GM23338 (cell line): Measurements from ENCODE around the gene DYSF. TPM values are rescaled to one million over a fixed set of nuclear protein-coding genes. Genes with fewer than 3 reads are reported as not detected.

Experiments
- ATAC-seq: fragments of 200-7000 bp; cut with Tn5 transposase; 3 replicates; pipeline ENCODE4 v1.9.1; 2020
- DNase-seq: peaks from one replicate; pipeline ENCODE4 v3.0.0-alpha.2; 2015; ENCODE audit warnings: low spot score
- H2AFZ ChIP-seq: fragments of 200-600 bp; sonication (generic); 2 replicates; pipeline ENCODE4 v1.8.0; 2016; ENCODE audit warnings: antibody characterized with exemption, mild to moderate bottlenecking, moderate library complexity
- H3F3A ChIP-seq: fragments of 200-600 bp; sonication (generic); replicated peaks from 2 replicates; pipeline ENCODE4 v1.8.0; 2017; ENCODE audit warnings: antibody characterized with exemption, mixed run types, low read depth
- H3K27ac ChIP-seq: fragments of 200-600 bp; sonication (generic); 2 replicates; pipeline ENCODE4 v1.6.1; 2016; ENCODE audit warnings: low read depth
- H3K27me3 ChIP-seq: fragments of 200-600 bp; sonication (generic); 2 replicates; pipeline ENCODE4 v1.8.0; 2016; ENCODE audit warnings: mild to moderate bottlenecking, mixed run types, moderate library complexity; ENCODE audit not compliant: insufficient read depth
- H3K36me3 ChIP-seq: fragments of 200-600 bp; sonication (generic); 2 replicates; pipeline ENCODE4 v1.8.0; 2016; ENCODE audit warnings: mild to moderate bottlenecking; ENCODE audit not compliant: insufficient read depth
- H3K4me1 ChIP-seq: fragments of 200-600 bp; sonication (generic); 2 replicates; pipeline ENCODE4 v1.8.0; 2016; ENCODE audit warnings: mild to moderate bottlenecking, moderate library complexity; ENCODE audit not compliant: insufficient read depth
- H3K4me2 ChIP-seq: fragments of 200-600 bp; sonication (generic); 2 replicates; pipeline ENCODE4 v1.7.1; 2017; ENCODE audit warnings: mixed run types
- H3K4me3 ChIP-seq: fragments of 200-600 bp; sonication (generic); 2 replicates; pipeline ENCODE4 v1.6.1; 2016; ENCODE audit warnings: mixed run types
- H3K79me2 ChIP-seq: fragments of 200-600 bp; sonication (generic); replicated peaks from 2 replicates; pipeline ENCODE4 v1.8.0; 2017; ENCODE audit warnings: mild to moderate bottlenecking; ENCODE audit not compliant: insufficient read depth
- H3K9me2 ChIP-seq: fragments of 200-600 bp; sonication (generic); 2 replicates; pipeline ENCODE4 v1.8.0; 2017; ENCODE audit not compliant: insufficient read depth
- H4K20me1 ChIP-seq: fragments of 200-600 bp; sonication (generic); replicated peaks from 2 replicates; pipeline ENCODE4 v1.8.0; 2017; ENCODE audit warnings: mild to moderate bottlenecking; ENCODE audit not compliant: insufficient read depth
- H3K27ac Mint-ChIP-seq: 2 replicates; pipeline ENCODE4 v1.8.0; 2020; ENCODE audit warnings: inconsistent platforms, mild to moderate bottlenecking, moderate library complexity, mixed read lengths
- H3K27me3 Mint-ChIP-seq: 3 replicates; pipeline ENCODE4 v1.8.0; 2022; ENCODE audit warnings: low read depth, mild to moderate bottlenecking, moderate library complexity, mixed read lengths, inconsistent platforms; ENCODE audit not compliant: insufficient read depth, poor library complexity
- H3K36me3 Mint-ChIP-seq: 3 replicates; pipeline ENCODE4 v1.8.0; 2021; ENCODE audit warnings: low read depth, mild to moderate bottlenecking, inconsistent platforms, moderate library complexity, mixed read lengths
- H3K4me1 Mint-ChIP-seq: 3 replicates; pipeline ENCODE4 v1.8.0; 2020; ENCODE audit warnings: mild to moderate bottlenecking, inconsistent platforms, mixed read lengths
- H3K4me3 Mint-ChIP-seq: 3 replicates; pipeline ENCODE4 v1.8.0; 2021; ENCODE audit warnings: moderate library complexity, mild to moderate bottlenecking, inconsistent platforms, mixed read lengths
- H3K9me3 Mint-ChIP-seq: 3 replicates; pipeline ENCODE4 v1.8.0; 2020; ENCODE audit warnings: moderate library complexity, mild to moderate bottlenecking, inconsistent platforms, mixed read lengths
- CTCF ChIP-seq, 2 experiments: fragments of 200-600 bp in 1 of 2; sonication (generic) in 1 of 2; conservative IDR thresholded peaks; 2 replicates each; pipeline versions ENCODE4 v1.5.1 to v1.6.1; 2016 to 2017; ENCODE audit warnings: antibody characterized with exemption in 2 of 2, low read depth in 2 of 2, mild to moderate bottlenecking in 2 of 2, moderate library complexity in 1 of 2
- ETS1 ChIP-seq: IDR thresholded peaks from 2 replicates; pipeline ENCODE4 v1.6.1; 2016; ENCODE audit warnings: antibody characterized with exemption
- EZH2 ChIP-seq: fragments of 200-600 bp; sonication (generic); IDR thresholded peaks from one replicate; pipeline ENCODE4 v1.8.0; 2017; ENCODE audit warnings: antibody characterized with exemption, mild to moderate bottlenecking, low read depth; ENCODE audit not compliant: unreplicated experiment
- JUNB ChIP-seq: IDR thresholded peaks from one replicate; pipeline ENCODE4 v1.6.1; 2016; ENCODE audit warnings: antibody characterized with exemption; ENCODE audit not compliant: unreplicated experiment
- POLR2AphosphoS5 ChIP-seq: IDR thresholded peaks from 2 replicates; pipeline ENCODE4 v1.6.1; 2016; ENCODE audit warnings: antibody characterized with exemption, low read depth
- STAT1 ChIP-seq: IDR thresholded peaks from one replicate; pipeline ENCODE4 v1.6.1; 2016; ENCODE audit warnings: antibody characterized with exemption; ENCODE audit not compliant: unreplicated experiment
- ZNF114 ChIP-seq: fragments of 250-450 bp; sonication (Bioruptor Pico); IDR thresholded peaks from 2 replicates; pipeline ENCODE4 v1.5.0; 2020; ENCODE audit warnings: mild to moderate bottlenecking, moderate library complexity
- ZNF331 ChIP-seq: fragments of 250-450 bp; sonication (Bioruptor Pico); IDR thresholded peaks from 2 replicates; pipeline ENCODE4 v1.5.0; 2020; ENCODE audit warnings: low read depth, mild to moderate bottlenecking, moderate library complexity
- ZNF462 ChIP-seq: fragments of 250-450 bp; sonication (Bioruptor Pico); IDR thresholded peaks from 2 replicates; pipeline ENCODE4 v1.5.0; 2020; ENCODE audit warnings: mild to moderate bottlenecking, moderate library complexity
- polyA plus RNA-seq: library from polyadenylated mRNA; unstranded; fragments of >200 nt; fragmentation: Nextera tagmentation; extraction: Ambion mirVana; gene quantifications from 2 replicates; pipeline ENCODE4 v1.2.1, GENCODE V29; 2016
- total RNA-seq: library from RNA; depleted of rRNA; stranded (reverse); fragments of >200 nt; shearing (Covaris generic); gene quantifications from 2 replicates; pipeline ENCODE4 v1.2.3, GENCODE V29; 2014

The DYSF gene
- total and polyA plus RNA-seq, 2 experiments from 2014 or later = 7.3 to 21.3 TPM

- TF ChIP-seq ZNF331 (CRISPR knock-in tag) (no peak), POLR2AphosphoS5 (no peak), STAT1 (no peak), ZNF114 (CRISPR knock-in tag) (no peak), EZH2 (no peak)
- Histone ChIP-seq H3F3A (no peaks in the 10 kb centered on the region), H3K27ac (no peak overlapping the region), H3K4me1 (no peaks in the 10 kb centered on the region), H2AFZ (no peak overlapping the region), H3K9me2 (no peaks in the 10 kb centered on the region), H3K4me3 (no peak overlapping the region), H4K20me1 (no peaks in the 10 kb centered on the region), H3K4me2 (no peak overlapping the region), H3K79me2 (no peaks in the 10 kb centered on the region), H3K36me3 (no peaks in the 10 kb centered on the region), H3K27me3 (no peaks in the 10 kb centered on the region)
- DNase-seq (no peak), ATAC-seq (no peak)
- peaks cover 31% of the 10 kb centered on the region for H3K36me3 Mint-ChIP-seq
- peaks cover 7% of the 10 kb centered on the region for H3K27me3 Mint-ChIP-seq
- no peak overlapping the region for H3K4me3 Mint-ChIP-seq
- H3K27ac Mint-ChIP-seq = no peak overlapping the region
- no peaks in the 10 kb centered on the region for H3K4me1 Mint-ChIP-seq
- H3K9me3 Mint-ChIP-seq = peaks cover 24% of the 10 kb centered on the region
These were observed 206.6 kb downstream of the DYSF start for GRCh38 chr2:71659868-71660518.

- ATAC-seq = no peak
- DNase-seq = no peak
These were observed 208.4 kb downstream of the DYSF start for GRCh38 chr2:71661782-71662181.

More at GRCh38 chr2:71661782-71662181, 208.4 kb downstream of the DYSF start:
- no peaks in the 10 kb centered on the region for H3K27me3 ChIP-seq
- Mint-ChIP-seq H3K9me3 (peaks cover 17% of the 10 kb centered on the region), H3K4me3 (no peak overlapping the region), H3K4me1 (no peaks in the 10 kb centered on the region), H3K27me3 (peaks cover 8% of the 10 kb centered on the region), H3K36me3 (peaks cover 25% of the 10 kb centered on the region), H3K27ac (no peak overlapping the region)
- H2AFZ ChIP-seq = no peak overlapping the region
- no peaks in the 10 kb centered on the region for H3F3A ChIP-seq
- H3K9me2 ChIP-seq = no peaks in the 10 kb centered on the region
- H3K4me3 ChIP-seq = no peak overlapping the region
- H4K20me1 ChIP-seq = no peaks in the 10 kb centered on the region
- no peak overlapping the region for H3K27ac ChIP-seq
- H3K79me2 ChIP-seq = no peaks in the 10 kb centered on the region
- TF ChIP-seq ZNF462 (CRISPR knock-in tag) (no peak), ZNF331 (CRISPR knock-in tag) (no peak), JUNB (no peak), CTCF (conservative IDR thresholded peaks at IDR 0.05; ENCODE audit: low read depth in 2 of 2) (no peak), STAT1 (no peak), ETS1 (no peak)
- H3K4me2 ChIP-seq = no peak overlapping the region
- no peaks in the 10 kb centered on the region for H3K36me3 ChIP-seq
- no peaks in the 10 kb centered on the region for H3K4me1 ChIP-seq
